Erythroblast (primary cell): ENCODE results near the gene CCDC12.

Experiments
- GATA1 ChIP-seq: IDR thresholded peaks from 2 replicates; pipeline ENCODE4 v1.6.1; 2011; ENCODE audit warnings: low read depth, mild to moderate bottlenecking, control low read depth, low read length, moderate library complexity
- POLR2A ChIP-seq: IDR thresholded peaks from 2 replicates; pipeline ENCODE4 v1.6.1; 2011; ENCODE audit warnings: mild to moderate bottlenecking, low read length

GRCh38 chr3:46874430-46874829 is 102.1 kb downstream of the CCDC12 start:
- TF ChIP-seq POLR2A (no peak), GATA1 (no peak)
